HepG2 (cell line): Measurements from ENCODE around the gene TUBB. TPM values are rescaled to one million over a fixed set of nuclear protein-coding genes. Genes with fewer than 3 reads are reported as not detected.

Experiments
- BRCA1 ChIP-seq: sonication (generic); formaldehyde crosslinking; IDR thresholded peaks from 2 replicates; pipeline ENCODE4 v1.4.0; 2020; ENCODE audit warnings: missing genetic modification reagents
- CBX5 ChIP-seq: sonication (generic); formaldehyde crosslinking; IDR thresholded peaks from 2 replicates; pipeline ENCODE4 v1.4.0; 2020; ENCODE audit warnings: missing genetic modification reagents, borderline replicate concordance
- HOXA9 ChIP-seq: sonication (generic); formaldehyde crosslinking; IDR thresholded peaks from 2 replicates; pipeline ENCODE4 v1.8.1; 2022; ENCODE audit warnings: missing genetic modification reagents, mild to moderate bottlenecking, moderate library complexity, borderline replicate concordance
- KAT7 ChIP-seq: IDR thresholded peaks from 2 replicates; pipeline ENCODE4 v1.6.1; 2018; ENCODE audit warnings: borderline replicate concordance, missing compliant biosample characterization
- KLF13 ChIP-seq: sonication (generic); formaldehyde crosslinking; IDR thresholded peaks from 2 replicates; pipeline ENCODE4 v1.4.0; 2020; ENCODE audit warnings: mild to moderate bottlenecking, missing genetic modification reagents
- MBD4 ChIP-seq: IDR thresholded peaks from 2 replicates; pipeline ENCODE4 v1.6.1; 2012; ENCODE audit warnings: low read length, inconsistent platforms, borderline replicate concordance
- MZF1 ChIP-seq: sonication (generic); formaldehyde crosslinking; IDR thresholded peaks from 2 replicates; pipeline ENCODE4 v1.8.1; 2023; ENCODE audit warnings: mild to moderate bottlenecking, missing genetic modification reagents, borderline replicate concordance
- NR2C2 ChIP-seq: sonication (generic); formaldehyde crosslinking; IDR thresholded peaks from 2 replicates; pipeline ENCODE4 v1.4.0; 2020; ENCODE audit warnings: missing genetic modification reagents, mild to moderate bottlenecking, moderate library complexity, borderline replicate concordance
- NR2F1 ChIP-seq, 2 experiments: fragments of 450-650 bp in 1 of 2; formaldehyde crosslinking in 1 of 2; IDR thresholded peaks; 2 replicates each; pipeline versions ENCODE4 v1.5.0 to v1.6.1; 2016 to 2020; ENCODE audit warnings: mild to moderate bottlenecking in 1 of 2, missing compliant biosample characterization in 1 of 2, missing genetic modification reagents in 1 of 2, moderate library complexity in 1 of 2
- U2AF1 ChIP-seq: fragments of 200-400 bp; formaldehyde crosslinking; optimal IDR thresholded peaks from 2 replicates; pipeline ENCODE3; 2017; ENCODE audit warnings: mild to moderate bottlenecking, low read depth, low read length
- ZMAT3 ChIP-seq: sonication (generic); formaldehyde crosslinking; conservative IDR thresholded peaks from 2 replicates; pipeline ENCODE4 v1.7.0; 2021; ENCODE audit warnings: missing genetic modification reagents
- ZNF234 ChIP-seq: sonication (generic); formaldehyde crosslinking; conservative IDR thresholded peaks from 2 replicates; pipeline ENCODE4 v1.5.1; 2020; ENCODE audit warnings: mild to moderate bottlenecking, missing genetic modification reagents
- ZNF317 ChIP-seq: sonication (generic); formaldehyde crosslinking; IDR thresholded peaks from 2 replicates; pipeline ENCODE4 v1.5.0; 2020; ENCODE audit warnings: mild to moderate bottlenecking, missing genetic modification reagents
- ZNF329 ChIP-seq: sonication (generic); formaldehyde crosslinking; IDR thresholded peaks from 2 replicates; pipeline ENCODE4 v1.9.0; 2021; ENCODE audit warnings: low read depth, mild to moderate bottlenecking, missing genetic modification reagents
- ZNF44 ChIP-seq: sonication (generic); formaldehyde crosslinking; IDR thresholded peaks from 2 replicates; pipeline ENCODE4 v1.5.1; 2020; ENCODE audit warnings: mild to moderate bottlenecking, missing genetic modification reagents
- ZNF441 ChIP-seq: sonication (generic); formaldehyde crosslinking; IDR thresholded peaks from 2 replicates; pipeline ENCODE4 v1.7.0; 2021; ENCODE audit warnings: missing genetic modification reagents, borderline replicate concordance
- ZNF557 ChIP-seq: sonication (generic); formaldehyde crosslinking; IDR thresholded peaks from 2 replicates; pipeline ENCODE4 v1.4.0; 2020; ENCODE audit warnings: missing genetic modification reagents
- ZNF703 ChIP-seq: sonication (generic); formaldehyde crosslinking; IDR thresholded peaks from 2 replicates; pipeline ENCODE4 v1.5.1; 2020; ENCODE audit warnings: missing genetic modification reagents, mild to moderate bottlenecking, moderate library complexity, borderline replicate concordance
- ZNF768 ChIP-seq: sonication (generic); formaldehyde crosslinking; IDR thresholded peaks from 2 replicates; pipeline ENCODE4 v1.4.0; 2020; ENCODE audit warnings: missing genetic modification reagents
- ZSCAN25 ChIP-seq: sonication (generic); formaldehyde crosslinking; IDR thresholded peaks from 2 replicates; pipeline ENCODE4 v1.8.0; 2022; ENCODE audit warnings: mild to moderate bottlenecking, missing genetic modification reagents
- ZSCAN29 ChIP-seq: sonication (generic); formaldehyde crosslinking; conservative IDR thresholded peaks from 2 replicates; pipeline ENCODE4 v1.4.0; 2020; ENCODE audit warnings: mild to moderate bottlenecking, missing genetic modification reagents
- polyA plus RNA-seq, 8 experiments: library from polyadenylated mRNA; depleted of rRNA in 3 of 8; stranded (reverse) in 7 of 8; unstranded in 1 of 8; fragments of >200 nt; fragmentation: Illumina TruSeq in 4 of 8; extraction: Trizol in 4 of 8; gene quantifications; 2 replicates each; pipeline versions ENCODE4 v1.2.1 to v1.2.3, GENCODE V29; 2011 to 2016; ENCODE audit warnings: low read depth in 4 of 8, missing spikeins in 1 of 8, mixed read lengths in 1 of 8; ENCODE audit not compliant: insufficient read depth in 1 of 8
- total RNA-seq, 5 experiments: library from RNA; depleted of rRNA; stranded (reverse); fragments of >200 nt; fragmentation: Illumina TruSeq; extraction: Trizol; gene quantifications; 2 replicates each; pipeline ENCODE4 v1.2.3, GENCODE V29; 2016; ENCODE audit warnings: low read depth in 1 of 5
- TF ChIP-seq, protein P1 (sequence below): sonication (generic); formaldehyde crosslinking; conservative IDR thresholded peaks from 2 replicates; pipeline ENCODE4 v1.8.1; 2023; ENCODE audit warnings: missing genetic modification reagents
- TF ChIP-seq, protein P2 (sequence below): IDR thresholded peaks from 2 replicates; pipeline ENCODE4 v1.6.1; 2016; ENCODE audit warnings: missing compliant biosample characterization, missing genetic modification reagents, borderline replicate concordance
- TF ChIP-seq, protein P3 (sequence below): sonication (generic); formaldehyde crosslinking; IDR thresholded peaks from 2 replicates; pipeline ENCODE4 v1.5.1; 2020; ENCODE audit warnings: missing genetic modification reagents, mild to moderate bottlenecking, borderline replicate concordance
- TF ChIP-seq, protein P4 (sequence below): sonication (generic); formaldehyde crosslinking; IDR thresholded peaks from 2 replicates; pipeline ENCODE4 v1.8.1; 2023; ENCODE audit warnings: mild to moderate bottlenecking, missing genetic modification reagents, borderline replicate concordance

TUBB gene
- total and polyA plus RNA-seq, 2 of the 13 experiments (the other 11 are each of a cell fraction or from before 2014, with no cell fraction given) = 911 to 1,163 TPM

DNA sequence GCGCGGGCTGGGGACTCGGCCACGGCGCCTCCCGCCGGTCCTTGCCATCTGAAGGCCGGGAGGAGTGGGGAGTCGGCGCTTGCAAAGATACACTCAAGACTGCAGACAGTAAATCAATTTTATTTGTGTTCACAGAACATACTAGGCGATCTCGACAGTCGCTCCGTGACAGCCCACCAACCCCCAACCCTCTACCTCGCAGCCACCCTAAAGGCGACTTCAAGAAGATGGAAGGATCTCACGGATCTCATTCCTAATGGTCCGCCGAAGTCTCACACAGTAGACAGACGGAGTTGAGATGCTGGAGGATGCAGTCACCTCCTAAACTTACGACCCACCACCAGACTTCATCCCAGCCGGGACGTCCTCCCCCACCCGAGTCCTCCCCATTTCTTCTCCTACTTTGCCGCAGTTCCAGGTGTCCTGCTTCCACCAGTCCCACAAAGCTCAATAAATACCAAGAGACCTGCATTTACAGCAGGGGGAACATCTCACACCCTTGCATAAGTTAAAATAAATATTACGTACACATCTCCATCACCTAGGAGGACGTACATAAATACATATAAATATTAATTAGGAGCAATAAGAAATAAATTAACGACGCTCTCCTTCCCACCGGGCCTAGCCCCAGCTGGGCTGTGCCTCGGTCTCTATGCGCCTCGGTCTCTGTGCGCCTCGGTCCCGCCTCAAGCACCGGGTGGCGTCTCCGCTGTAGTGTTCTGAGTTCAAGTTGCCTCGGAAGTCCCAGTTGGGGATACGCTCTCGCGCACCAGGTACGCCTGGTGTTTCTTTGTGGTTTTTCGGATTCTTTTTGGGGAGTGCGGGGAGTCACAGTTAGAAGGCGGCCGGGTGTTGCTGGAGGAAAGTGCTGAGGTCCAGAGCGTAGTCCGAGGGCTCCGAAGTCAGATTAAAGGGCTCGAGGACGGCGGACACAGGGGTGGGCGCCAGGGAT is 23.2 kb downstream of the TUBB start (continued):
- TF ChIP-seq ZNF329 (no peak), ZNF557 (0 out of 2 replicates have a peak, but pooled peaks have one; percentile 6), BRCA1 (CRISPR knock-in tag) (0 out of 2 replicates have a peak, but pooled peaks have one; percentile 81), MZF1 (CRISPR knock-in tag) (no peak), ZNF768 (CRISPR knock-in tag) (peak; percentile 94), ZNF317 (CRISPR knock-in tag) (peak; percentile 7; the same call in 1 of the 2 replicates), HOXA9 (CRISPR knock-in tag) (peak; percentile 17; the same call in 1 of the 2 replicates), CBX5 (0 out of 2 replicates have a peak, but pooled peaks have one; percentile 11), NR2F1 (CRISPR knock-in tag; IDR thresholded peaks at IDR 0.05) (no peak), MBD4 (peak; percentile 87; the same call in 1 of the 2 replicates), ZMAT3 (CRISPR knock-in tag) (peak; percentile 20), NR2C2 (no peak), ZNF234 (no peak), ZNF441 (CRISPR knock-in tag) (peak; percentile 44; the same call in 1 of the 2 replicates), U2AF1 (no peak), KAT7 (CRISPR knock-in tag) (peak; percentile 5; the same call in 1 of the 2 replicates), ZNF44 (no peak), ZSCAN25 (no peak), ZSCAN29 (CRISPR knock-in tag) (0 out of 2 replicates have a peak, but pooled peaks have one; percentile 38), KLF13 (CRISPR knock-in tag) (no peak), ZNF703 (no peak)
- TF ChIP-seq, protein P1, sequence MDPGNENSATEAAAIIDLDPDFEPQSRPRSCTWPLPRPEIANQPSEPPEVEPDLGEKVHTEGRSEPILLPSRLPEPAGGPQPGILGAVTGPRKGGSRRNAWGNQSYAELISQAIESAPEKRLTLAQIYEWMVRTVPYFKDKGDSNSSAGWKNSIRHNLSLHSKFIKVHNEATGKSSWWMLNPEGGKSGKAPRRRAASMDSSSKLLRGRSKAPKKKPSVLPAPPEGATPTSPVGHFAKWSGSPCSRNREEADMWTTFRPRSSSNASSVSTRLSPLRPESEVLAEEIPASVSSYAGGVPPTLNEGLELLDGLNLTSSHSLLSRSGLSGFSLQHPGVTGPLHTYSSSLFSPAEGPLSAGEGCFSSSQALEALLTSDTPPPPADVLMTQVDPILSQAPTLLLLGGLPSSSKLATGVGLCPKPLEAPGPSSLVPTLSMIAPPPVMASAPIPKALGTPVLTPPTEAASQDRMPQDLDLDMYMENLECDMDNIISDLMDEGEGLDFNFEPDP (CRISPR knock-in tag) = no peak
- TF ChIP-seq, protein P2, sequence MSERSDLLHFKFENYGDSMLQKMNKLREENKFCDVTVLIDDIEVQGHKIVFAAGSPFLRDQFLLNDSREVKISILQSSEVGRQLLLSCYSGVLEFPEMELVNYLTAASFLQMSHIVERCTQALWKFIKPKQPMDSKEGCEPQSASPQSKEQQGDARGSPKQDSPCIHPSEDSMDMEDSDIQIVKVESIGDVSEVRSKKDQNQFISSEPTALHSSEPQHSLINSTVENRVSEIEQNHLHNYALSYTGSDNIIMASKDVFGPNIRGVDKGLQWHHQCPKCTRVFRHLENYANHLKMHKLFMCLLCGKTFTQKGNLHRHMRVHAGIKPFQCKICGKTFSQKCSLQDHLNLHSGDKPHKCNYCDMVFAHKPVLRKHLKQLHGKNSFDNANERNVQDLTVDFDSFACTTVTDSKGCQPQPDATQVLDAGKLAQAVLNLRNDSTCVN = 0 out of 2 replicates have a peak, but pooled peaks have one; percentile 9
- TF ChIP-seq, protein P3, sequence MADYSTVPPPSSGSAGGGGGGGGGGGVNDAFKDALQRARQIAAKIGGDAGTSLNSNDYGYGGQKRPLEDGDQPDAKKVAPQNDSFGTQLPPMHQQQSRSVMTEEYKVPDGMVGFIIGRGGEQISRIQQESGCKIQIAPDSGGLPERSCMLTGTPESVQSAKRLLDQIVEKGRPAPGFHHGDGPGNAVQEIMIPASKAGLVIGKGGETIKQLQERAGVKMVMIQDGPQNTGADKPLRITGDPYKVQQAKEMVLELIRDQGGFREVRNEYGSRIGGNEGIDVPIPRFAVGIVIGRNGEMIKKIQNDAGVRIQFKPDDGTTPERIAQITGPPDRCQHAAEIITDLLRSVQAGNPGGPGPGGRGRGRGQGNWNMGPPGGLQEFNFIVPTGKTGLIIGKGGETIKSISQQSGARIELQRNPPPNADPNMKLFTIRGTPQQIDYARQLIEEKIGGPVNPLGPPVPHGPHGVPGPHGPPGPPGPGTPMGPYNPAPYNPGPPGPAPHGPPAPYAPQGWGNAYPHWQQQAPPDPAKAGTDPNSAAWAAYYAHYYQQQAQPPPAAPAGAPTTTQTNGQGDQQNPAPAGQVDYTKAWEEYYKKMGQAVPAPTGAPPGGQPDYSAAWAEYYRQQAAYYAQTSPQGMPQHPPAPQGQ = no peak
- TF ChIP-seq, protein P4, sequence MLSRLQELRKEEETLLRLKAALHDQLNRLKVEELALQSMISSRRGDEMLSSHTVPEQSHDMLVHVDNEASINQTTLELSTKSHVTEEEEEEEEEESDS = no peak
